Measurements from ENCODE around the gene NQO2. TPM values are rescaled to one million over a fixed set of nuclear protein-coding genes. Genes with fewer than 3 reads are reported as not detected.

Gene NQO2
- total and polyA plus RNA-seq, 10 of the 15 experiments (the other 5 are each of a cell fraction or from before 2014, with no cell fraction given) = 0.55 to 2.6 (median 0.80) TPM

GRCh38 chr6:3017304-3017703, 17.6 kb downstream of the NQO2 start:
- Histone ChIP-seq H3K27ac (ENCODE audit: control insufficient read depth, insufficient read depth) (no peak overlapping the region), H3K79me2 (ENCODE audit: control insufficient read depth, insufficient read depth, low read length) (no peaks in the 10 kb centered on the region), H3K4me2 (ENCODE audit: control insufficient read depth, insufficient read depth) (no peak overlapping the region), H3K9me3 (replicated peaks; ENCODE audit: control insufficient read depth, insufficient read depth, low read length) (peaks cover under 1% of the 10 kb centered on the region; the same call in 1 of the 3 replicates), H3K4me3 (no peak overlapping the region), H4K20me1 (ENCODE audit: control insufficient read depth, insufficient read depth) (no peaks in the 10 kb centered on the region), H3K36me3 (ENCODE audit: control insufficient read depth in 2 of 2, insufficient read depth in 2 of 2, low read length in 1 of 2) (no peaks in the 10 kb centered on the region), H3K4me1 (ENCODE audit: control insufficient read depth, insufficient read depth, low read length) (no peaks in the 10 kb centered on the region), H3K9ac (ENCODE audit: control insufficient read depth, insufficient read depth, low read length) (no peak overlapping the region), H3K27me3 (replicated peaks in 1 of 2; ENCODE audit: control insufficient read depth in 2 of 2, insufficient read depth in 2 of 2, low read length in 1 of 2) (no peaks in the 10 kb centered on the region), H2AFZ (ENCODE audit: control insufficient read depth, low read depth, low read length) (no peak overlapping the region)
- ATAC-seq = no peak
- intact Hi-C loops (cut with micrococcal nuclease; ENCODE audit: unreplicated experiment) (no loop called here), in situ Hi-C loops (cut with MboI) (no loop called here)
- TF ChIP-seq IKZF1 (conservative IDR thresholded peaks at IDR 0.05) = no peak
- no peak for TF ChIP-seq USF2 (IDR thresholded peaks at IDR 0.05; ENCODE audit: borderline replicate concordance, low read depth, low read length)
- TF ChIP-seq NFYA (IDR thresholded peaks at IDR 0.05; ENCODE audit: borderline replicate concordance, low read depth, low read length) = no peak
- TF ChIP-seq, protein P1, sequence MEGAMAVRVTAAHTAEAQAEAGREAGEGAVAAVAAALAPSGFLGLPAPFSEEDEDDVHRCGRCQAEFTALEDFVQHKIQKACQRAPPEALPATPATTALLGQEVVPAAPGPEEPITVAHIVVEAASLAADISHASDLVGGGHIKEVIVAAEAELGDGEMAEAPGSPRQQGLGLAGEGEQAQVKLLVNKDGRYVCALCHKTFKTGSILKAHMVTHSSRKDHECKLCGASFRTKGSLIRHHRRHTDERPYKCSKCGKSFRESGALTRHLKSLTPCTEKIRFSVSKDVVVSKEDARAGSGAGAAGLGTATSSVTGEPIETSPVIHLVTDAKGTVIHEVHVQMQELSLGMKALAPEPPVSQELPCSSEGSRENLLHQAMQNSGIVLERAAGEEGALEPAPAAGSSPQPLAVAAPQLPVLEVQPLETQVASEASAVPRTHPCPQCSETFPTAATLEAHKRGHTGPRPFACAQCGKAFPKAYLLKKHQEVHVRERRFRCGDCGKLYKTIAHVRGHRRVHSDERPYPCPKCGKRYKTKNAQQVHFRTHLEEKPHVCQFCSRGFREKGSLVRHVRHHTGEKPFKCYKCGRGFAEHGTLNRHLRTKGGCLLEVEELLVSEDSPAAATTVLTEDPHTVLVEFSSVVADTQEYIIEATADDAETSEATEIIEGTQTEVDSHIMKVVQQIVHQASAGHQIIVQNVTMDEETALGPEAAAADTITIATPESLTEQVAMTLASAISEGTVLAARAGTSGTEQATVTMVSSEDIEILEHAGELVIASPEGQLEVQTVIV (IDR thresholded peaks at IDR 0.05; ENCODE audit: borderline replicate concordance, partially characterized antibody) = no peak
- no peak for TF ChIP-seq EGR1 (IDR thresholded peaks at IDR 0.05; ENCODE audit: borderline replicate concordance in 1 of 2, low read depth in 2 of 2, low read length in 2 of 2)
- TF ChIP-seq NBN (IDR thresholded peaks at IDR 0.05) = no peak
- no peak for TF ChIP-seq RFX5 (IDR thresholded peaks at IDR 0.05; ENCODE audit: low read depth, low read length)
- TF ChIP-seq POLR2AphosphoS2 (IDR thresholded peaks at IDR 0.05; ENCODE audit: low read depth, low read length) = no peak
- DNase-seq (ENCODE audit: low read depth, low spot score) = no peak
- ChIA-PET RAD21 (ENCODE audit: unreplicated experiment) (no interaction called here), CTCF (no interaction called here), SMC1A (ENCODE audit: uncharacterized antibody, unreplicated experiment) (no interaction called here), POLR2A (no interaction called here)
- 86% methylated on average over 9 of the region's 9 CpGs for WGBS (ENCODE audit: insufficient coverage, insufficient replicate concordance, low lambda C conversion rate, missing lambda C conversion rate)
- no TSS peak for BruUV-seq (replicated peaks)
- FAIRE-seq = no peak
